Measurements from ENCODE around the gene DUOXA1.
"Not testable (repeated sequence)": the region's sequence is repeated elsewhere in the genome, so short reads cannot be mapped to it uniquely, and the experiment has no call there.

Gene DUOXA1

DNA sequence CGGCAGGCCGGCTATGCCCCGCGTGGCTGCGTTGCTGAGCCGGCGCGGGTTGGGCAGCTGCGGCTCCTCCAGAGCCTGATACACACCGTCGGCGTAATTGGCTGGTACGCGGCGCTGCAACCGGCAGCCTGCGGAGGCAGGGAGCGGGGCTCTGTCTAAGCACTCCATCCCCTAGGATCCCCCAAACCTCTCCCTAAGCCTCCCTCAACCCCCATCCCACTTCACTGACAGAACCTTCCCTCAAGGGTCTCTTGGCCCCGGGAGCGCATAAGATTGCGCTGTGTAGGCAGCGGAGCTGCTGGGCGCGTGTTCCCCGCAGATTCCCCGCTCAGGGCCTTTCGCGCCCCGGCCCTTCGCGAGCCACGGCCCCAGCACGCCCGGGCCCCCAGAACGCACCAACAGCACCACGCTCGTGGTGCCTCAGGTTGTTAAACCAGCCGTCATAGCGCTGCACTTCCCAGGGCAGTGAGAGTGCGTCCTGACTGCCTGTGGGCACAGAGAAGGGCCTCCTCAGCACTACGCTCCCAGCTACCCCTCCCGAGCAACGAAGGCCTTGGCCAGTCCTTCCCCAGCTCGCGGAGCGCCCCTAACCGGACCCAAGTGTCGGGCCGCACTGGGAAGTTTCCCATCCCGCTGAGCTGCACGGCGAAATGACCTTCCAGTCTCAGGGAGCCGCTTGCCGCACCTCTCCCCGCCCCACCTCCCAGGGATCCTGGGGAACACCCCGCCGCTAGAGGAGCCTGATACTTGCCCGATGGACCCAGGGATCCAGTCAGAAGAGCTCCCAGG, 16.9 kb downstream of the DUOXA1 start:
- DNase-seq (ENCODE audit: low read depth in 2 of 2) = no peak

- no peak for DNase-seq (ENCODE audit: low read depth in 2 of 2)
These were observed 17.5 kb downstream of the DUOXA1 start for GRCh38 chr15:45112143-45112590.

GRCh38 chr15:45111390-45112142, 18.1 kb downstream of the DUOXA1 start:
- no peak for DNase-seq (ENCODE audit: low read depth in 2 of 2)

GRCh38 chr15:45110256-45110820, 19.3 kb downstream of the DUOXA1 start:
- no peak for DNase-seq (ENCODE audit: low read depth in 2 of 2)

GRCh38 chr15:45107941-45108630, 21.6 kb downstream of the DUOXA1 start:
- no peak for DNase-seq (ENCODE audit: low read depth in 2 of 2)

GRCh38 chr15:45106002-45106790, 23.5 kb downstream of the DUOXA1 start:
- no peak for DNase-seq (ENCODE audit: low read depth in 2 of 2)

GRCh38 chr15:45105586-45105985, 24.1 kb downstream of the DUOXA1 start:
- no peak for DNase-seq (ENCODE audit: low read depth in 2 of 2)

DNA sequence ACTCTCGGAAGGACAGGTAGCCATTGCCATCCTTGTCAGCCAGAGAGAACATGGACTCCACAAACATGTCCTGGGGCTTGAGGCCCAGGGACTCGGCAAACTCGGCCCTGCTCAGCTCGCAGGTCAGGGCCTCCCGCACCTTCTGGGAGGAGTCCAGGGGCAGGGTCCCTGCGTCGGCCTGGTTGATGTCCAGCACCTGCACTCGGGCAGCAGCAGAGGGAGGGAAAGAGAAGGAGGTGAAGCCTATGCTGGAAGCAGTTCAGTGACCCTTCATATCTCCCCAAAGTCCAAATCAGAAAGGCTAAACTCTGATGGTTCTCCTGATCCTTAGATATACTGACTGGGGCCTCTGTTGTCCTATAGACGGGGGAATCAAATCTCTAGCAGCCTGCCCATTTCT, 25.5 kb downstream of the DUOXA1 start:
- not testable (repeated sequence) for DNase-seq (ENCODE audit: low read depth in 2 of 2)

DNA sequence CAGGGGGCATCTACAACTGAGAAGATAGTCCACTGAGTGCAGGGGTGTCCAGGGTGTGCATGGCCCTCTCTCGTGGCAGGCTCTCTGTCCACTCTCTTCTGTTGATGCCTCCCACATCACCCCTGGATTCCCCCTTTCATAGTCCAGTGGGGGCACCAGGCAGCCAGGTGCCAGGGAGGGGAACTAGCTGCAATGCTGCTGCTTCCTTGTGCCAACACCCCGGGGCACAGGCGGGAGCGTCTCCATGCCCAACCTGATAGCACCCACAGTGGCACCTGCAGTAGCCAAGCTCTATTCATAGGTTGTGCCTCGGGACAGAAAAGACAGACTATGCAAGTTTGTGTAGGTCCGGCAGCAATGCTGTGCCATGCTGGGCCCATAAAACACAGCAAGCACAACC, 27.5 kb downstream of the DUOXA1 start:
- no peak for DNase-seq (ENCODE audit: low read depth in 2 of 2)

DNA sequence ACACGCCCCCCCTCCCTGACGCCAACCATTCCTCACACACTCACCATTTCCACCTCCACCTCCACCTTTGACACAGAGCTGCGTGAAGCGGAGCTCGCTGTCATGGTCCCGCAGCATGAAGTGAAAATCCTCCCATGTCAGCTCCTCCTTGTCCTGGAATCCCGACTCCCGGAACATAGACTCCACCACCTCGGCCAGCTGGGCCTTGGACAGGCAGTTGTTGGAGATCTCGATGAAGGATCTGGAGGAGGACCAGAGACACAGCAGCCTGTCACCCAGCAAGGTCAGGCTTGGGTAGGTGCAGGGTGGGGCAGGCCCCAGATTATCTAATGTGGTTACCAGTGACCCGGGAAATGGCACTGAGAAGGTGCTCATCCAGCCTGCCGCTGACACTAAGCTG, 27.9 kb downstream of the DUOXA1 start:
- no peak for DNase-seq (ENCODE audit: low read depth in 2 of 2)

- no peak for DNase-seq (ENCODE audit: low read depth in 2 of 2)
These were observed 28.6 kb downstream of the DUOXA1 start for GRCh38 chr15:45100884-45101625.

DNA sequence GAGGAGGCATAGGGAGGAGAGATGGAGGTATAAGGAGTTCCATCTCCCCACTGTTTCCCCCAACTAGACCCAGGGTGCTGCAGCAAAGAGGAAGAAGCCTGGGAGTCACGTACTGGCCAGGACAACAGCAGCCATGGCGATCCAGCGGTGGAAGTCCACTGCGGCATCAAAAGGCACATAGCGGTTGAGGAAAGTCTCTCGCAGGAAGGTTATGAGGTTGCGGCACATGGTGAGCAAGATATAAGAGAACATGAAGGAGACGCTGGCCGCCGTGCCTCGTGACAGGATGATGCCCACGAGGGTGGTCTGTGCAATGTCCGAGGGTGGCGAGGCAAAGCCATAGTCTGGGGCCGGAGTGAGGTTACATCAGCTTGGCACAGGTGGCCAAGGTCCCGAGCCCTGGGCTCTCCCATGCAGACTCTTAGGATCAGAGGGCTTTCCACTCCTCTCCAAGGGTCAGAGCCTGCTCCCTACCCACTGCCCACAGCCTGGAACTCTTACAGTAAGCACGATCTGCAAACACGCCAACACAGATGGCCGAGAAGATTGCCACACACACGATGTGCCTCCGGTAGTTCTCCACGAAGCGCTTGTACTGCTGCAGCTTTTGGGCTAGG, 30.0 kb downstream of the DUOXA1 start:
- no peak for DNase-seq (ENCODE audit: low read depth in 2 of 2)

- no peak for DNase-seq (ENCODE audit: low read depth in 2 of 2)
These were observed 32.2 kb downstream of the DUOXA1 start for GRCh38 chr15:45097466-45097865.

DNA sequence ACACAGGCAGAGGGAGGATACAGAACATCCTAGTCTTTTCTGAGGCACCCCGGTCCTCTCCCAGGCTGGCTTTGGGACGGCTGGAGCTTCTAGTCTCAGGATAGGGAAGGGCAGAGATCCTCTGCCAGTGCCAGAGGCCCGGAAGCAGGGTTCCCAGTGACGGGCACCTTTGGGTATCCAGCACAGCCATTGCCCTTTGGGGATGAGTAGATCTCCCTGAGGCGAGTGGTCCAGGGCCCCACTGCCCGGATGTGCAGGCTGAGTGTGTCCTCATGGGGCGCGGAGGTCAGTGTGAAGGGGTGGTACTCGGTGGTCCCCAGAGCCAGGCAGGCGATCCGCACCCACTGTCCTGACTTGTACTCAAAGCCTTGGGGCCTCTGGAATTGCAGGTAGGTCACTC, 34.0 kb downstream of the DUOXA1 start:
- no peak for DNase-seq (ENCODE audit: low read depth in 2 of 2)

DNA sequence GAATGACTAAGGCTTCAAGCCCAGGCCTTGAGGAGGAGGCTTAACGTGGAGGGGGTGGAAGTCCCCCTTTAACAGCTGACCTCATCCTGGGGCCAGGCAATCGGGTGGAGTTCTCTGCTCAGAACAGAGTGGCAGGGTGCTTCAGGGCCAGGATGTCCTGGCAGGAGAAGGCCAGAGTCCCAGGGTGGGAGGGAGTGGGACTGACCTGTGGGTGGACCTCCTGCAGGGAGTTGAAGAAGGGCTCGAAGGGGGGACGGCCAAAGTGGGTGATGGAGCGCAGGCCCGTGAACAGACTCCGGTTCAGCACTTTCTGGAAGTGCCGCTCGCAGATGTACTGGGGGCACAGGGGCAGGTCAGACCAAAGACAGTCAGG, 35.3 kb downstream of the DUOXA1 start:
- no peak for DNase-seq (ENCODE audit: low read depth in 2 of 2)

GRCh38 chr15:45093622-45094357, 35.9 kb downstream of the DUOXA1 start:
- DNase-seq (ENCODE audit: low read depth in 2 of 2) = no peak

DNA sequence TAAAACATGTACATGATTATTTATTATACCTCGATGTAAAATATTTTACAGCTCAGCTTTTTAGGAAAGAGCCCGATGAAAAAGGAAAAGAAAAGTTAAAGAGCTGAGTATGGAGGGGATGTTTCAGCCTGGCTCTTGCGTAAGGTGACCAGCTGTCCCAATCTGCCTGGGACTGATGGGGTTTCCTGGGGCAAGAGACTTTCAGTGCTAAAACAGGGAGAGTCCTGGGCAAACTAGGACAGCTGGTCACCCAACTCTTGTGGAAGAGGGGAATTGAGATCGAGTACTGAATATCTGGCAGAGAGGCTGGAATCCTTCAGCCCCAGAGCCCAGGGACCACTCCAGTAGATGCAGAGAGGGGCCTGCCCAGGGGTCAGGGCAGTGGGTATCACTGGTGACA, 36.7 kb downstream of the DUOXA1 start:
- no peak for DNase-seq (ENCODE audit: low read depth in 2 of 2)

DNA sequence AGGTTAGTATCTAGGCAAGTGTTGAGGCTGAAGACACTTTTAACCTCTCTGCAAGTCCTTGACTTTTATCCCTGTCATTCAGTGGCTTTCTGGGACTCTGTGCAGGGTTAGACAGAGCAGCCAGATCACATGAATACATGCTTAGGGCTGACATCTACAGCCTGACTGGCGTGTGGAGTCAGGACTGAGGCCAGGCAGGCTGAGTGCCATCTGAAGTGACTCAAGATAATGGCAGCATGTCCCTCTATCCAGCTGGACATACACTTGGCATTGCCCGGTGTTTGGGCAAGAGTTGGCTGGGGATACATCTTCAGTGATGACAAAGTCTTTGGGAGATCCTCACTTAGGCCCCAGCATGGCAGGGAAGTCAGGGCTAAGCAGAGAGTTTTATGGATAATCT, 38.1 kb downstream of the DUOXA1 start:
- DNase-seq (ENCODE audit: low read depth in 2 of 2) = no peak

DNA sequence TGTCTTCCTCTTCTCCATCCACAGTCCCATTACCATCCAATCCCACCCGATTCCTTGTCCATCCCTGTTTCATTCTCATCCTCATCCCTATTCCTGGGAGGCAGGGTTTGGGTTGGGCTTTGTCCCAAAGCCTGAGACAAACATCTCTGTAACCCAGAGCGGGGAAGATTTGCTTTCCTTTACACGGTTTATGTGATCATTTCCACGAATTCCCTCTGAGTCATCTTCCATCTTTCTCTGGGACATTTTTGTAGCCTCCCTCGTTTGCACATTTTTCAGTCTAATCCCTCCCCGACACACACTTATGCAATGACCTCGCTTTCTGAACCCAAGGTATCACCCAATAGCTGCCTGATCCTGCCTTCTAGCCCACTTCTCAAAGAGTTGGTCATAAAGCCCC, 38.5 kb downstream of the DUOXA1 start:
- no peak for DNase-seq (ENCODE audit: low read depth in 2 of 2)

Data from stimulated activated CD4-positive, alpha-beta T cell treated with anti-CD3 and anti-CD28 coated beads, Interleukin-1b, Interleukin-23, amount 100 ng/mL, for 4 hours (primary cell).